SK-MEL-5 (cell line): ENCODE data around the gene ATP6V0A1. TPM values are rescaled to one million over a fixed set of nuclear protein-coding genes. Genes with fewer than 3 reads are reported as not detected.
"Not testable (repeated sequence)": the region's sequence is repeated elsewhere in the genome, so short reads cannot be mapped to it uniquely, and the experiment has no call there.

Experiments used
- DNase-seq: peaks from one replicate; pipeline ENCODE4 v3.0.0-alpha.2; 2016; ENCODE audit warnings: low read depth, low spot score
- in situ Hi-C: cut with HindIII; loops from 2 replicates; pipeline ENCODE4 v1.10.0; 2016; ENCODE audit warnings: low sequenced_read_pairs, high pct_unique_total_duplicates, low pct_unique_long_range_greater_than_20kb
- total RNA-seq: library from RNA; depleted of rRNA; stranded (reverse); fragments of >200 nt; shearing (Covaris generic); gene quantifications from 2 replicates; pipeline ENCODE4 v1.2.3, GENCODE V29; 2014

The ATP6V0A1 gene
- total RNA-seq, 1 experiment from 2014 or later: 59.0 TPM

DNA sequence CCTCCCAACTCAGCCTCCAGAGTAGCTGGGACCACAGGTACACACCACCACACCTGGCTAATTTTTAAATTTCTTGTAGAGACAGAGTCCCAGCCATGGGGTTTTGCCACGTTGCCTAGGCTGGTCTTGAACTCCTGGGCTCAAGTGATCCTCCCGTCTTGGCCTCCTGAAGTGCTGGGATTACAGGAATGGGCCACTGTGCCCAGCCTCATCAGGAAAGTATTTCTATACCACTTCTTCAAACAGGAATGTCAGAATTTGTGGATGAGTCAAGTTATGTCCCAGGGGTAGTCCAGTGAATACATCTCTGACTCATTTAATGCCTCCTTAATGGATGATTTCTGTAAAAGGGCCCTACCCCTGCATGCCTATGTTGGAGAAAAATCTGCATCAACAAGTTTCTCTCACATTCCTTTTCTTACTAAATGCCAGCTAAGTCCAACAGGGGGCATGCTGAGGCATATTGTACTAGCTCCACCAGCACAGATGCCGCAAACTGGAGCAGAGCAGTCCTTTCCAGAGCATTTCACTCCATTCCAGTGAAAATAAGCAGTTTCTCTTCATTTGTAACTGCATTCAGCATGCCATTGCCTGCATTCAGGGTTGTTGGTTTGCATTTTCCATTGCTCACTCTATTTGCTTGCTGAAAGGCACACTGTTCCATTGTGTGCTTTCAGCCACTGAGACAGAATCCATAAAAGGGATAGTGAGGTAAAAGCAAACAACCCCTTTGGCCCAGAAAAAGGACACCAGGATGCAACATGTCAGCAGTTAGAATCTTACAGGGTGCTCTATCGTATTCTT lies 30.3 kb upstream of the ATP6V0A1 start:
- in situ Hi-C loops: no loop called here
- peak; percentile 87 for DNase-seq

DNA sequence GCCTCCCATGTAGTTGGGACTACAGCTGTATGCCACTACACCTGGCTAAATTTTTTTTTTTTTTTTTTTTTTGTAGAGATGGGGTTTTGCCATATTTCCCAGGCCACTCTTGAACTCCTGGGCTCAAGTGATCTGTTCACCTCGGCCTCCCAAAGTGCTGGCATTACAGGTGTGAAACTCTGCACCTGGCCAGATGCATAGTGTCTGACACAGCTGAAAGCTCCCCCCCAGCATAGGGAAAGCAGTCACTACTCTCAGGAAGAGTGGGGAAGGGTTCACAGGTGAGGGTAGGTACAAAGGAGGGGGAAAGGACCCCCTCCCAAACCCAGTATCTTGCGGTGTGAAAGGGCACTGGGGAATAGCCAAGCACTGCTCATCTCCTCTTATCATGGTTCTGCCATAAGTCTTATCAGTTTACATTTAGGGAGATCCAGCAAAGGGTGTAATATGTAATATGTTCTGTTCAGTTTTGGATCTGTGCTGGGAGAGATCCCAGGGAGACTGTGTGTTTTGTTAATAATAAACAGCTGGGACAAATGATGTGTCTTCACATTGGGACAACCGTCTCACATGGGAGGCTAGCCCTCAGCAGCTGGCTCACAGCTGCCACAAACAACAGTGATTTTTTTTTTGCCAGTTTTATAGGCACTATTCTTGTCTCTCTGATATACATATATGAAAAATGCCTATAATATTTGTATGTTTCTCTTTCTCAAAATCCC lies 28.8 kb upstream of the ATP6V0A1 start:
- DNase-seq: no peak
- in situ Hi-C loops: no loop called here

DNA sequence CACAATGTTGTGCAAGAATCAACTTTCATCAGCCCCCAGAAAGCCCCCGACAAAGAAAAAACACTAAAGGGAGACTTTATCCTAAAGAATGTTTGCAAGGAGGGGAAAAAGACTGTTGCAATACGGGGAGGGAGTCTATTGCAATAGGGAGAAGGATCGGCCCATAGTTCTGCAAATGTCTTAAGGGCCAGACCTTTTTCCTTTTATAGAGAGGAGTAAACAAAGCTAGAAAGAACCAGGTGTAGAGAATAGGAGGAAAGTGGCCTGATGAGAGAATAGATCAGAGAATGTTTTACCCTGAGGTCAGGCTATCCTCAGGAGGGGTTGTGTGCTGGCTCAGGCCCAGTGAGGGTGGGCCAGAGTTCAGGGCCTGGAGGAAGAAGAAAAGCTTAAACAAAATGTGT lies 26.9 kb upstream of the ATP6V0A1 start:
- in situ Hi-C loops: no loop called here

GRCh38 chr17:42436391-42436790 lies 22.3 kb upstream of the ATP6V0A1 start:
- in situ Hi-C loops: no loop called here
- peak; percentile 85 for DNase-seq

More for the DNA sequence above, 26.9 kb upstream of the ATP6V0A1 start:
- DNase-seq: no peak

DNA sequence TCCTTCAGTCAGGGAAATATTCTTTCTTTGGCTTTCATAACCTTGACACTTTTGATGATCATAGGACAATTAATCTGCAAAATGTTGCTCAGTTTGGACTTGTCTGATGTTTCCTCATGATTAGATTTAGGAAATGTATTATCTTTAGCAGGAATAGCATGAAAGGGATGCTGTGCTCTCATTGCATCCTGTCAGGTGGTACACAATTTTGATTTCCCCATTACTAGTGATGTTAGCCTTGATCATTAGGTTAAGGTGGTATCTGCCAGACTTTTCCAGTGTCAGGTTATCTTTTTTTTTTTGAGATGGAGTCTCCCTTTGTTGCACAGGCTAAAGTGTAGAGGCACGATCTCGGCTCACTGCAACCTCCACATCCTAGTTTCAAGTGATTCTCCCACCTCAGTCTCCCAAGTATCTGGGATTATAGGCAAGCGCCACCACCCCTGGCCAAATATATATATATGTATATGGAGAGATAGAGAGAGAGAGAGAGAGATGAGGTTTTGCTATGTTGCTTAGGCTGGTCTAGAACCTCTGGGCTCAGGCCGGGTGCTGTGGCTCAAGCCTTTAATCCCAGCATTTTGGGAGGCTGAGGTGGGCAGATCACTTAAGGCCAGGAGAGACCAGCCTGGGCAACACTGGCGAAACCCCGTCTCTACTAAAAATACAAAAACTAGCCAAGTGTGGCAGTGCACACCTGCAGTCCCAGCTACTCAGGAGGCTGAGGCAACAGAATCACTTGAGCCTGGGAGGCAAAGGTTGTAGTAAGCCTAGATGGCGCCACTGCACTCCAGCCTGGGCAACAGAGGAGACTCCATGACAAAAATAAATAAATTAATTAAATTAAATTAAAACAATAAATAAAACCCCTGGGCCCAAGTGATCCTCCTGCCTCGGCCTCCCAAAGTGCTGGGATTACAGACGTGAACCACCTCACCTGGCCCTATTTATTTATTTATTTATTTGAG lies 19.8 kb upstream of the ATP6V0A1 start:
- DNase-seq: peak; percentile 61
- in situ Hi-C loops: no loop called here

GRCh38 chr17:42441371-42442195 lies 17.1 kb upstream of the ATP6V0A1 start:
- no peak for DNase-seq
- in situ Hi-C loops: no loop called here

- in situ Hi-C loops: no loop called here
- no peak for DNase-seq
Measured at GRCh38 chr17:42442196-42442565, 16.5 kb upstream of the ATP6V0A1 start.

DNA sequence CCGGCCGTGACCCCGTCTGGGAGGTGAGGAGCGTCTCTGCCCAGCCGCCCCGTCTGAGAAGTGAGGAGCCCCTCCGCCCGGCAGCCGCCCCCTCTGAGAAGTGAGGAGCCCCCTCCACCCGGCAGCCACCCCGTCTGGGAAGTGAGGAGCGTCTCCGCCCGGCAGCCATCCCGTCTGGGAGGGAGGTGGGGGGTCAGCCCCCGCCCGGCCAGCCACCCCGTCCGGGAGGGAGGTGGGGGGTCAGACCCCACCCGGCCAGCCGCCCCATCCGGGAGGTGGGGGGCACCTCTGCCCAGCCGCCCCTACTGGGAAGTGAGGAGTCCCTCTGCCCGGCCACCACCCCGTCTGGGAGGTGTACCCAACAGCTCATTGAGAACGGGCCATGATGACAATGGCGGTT lies 9.5 kb upstream of the ATP6V0A1 start:
- in situ Hi-C loops: not testable (repeated sequence)

DNA sequence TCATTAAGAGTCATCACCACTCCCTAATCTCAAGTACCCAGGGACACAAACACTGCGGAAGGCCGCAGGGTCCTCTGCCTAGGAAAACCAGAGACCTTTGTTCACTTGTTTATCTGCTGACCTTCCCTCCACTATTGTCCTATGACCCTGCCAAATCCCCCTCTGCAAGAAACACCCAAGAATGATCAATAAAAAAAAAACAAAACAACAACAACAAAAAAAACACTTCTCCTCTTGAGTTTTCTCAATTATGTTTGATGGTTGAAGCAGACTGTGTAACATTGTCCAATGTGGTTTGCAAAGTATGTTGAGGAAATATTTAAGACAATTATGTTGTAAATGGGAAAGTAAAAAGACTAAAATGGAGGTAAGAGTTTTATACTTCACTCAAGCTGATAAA lies 8.8 kb upstream of the ATP6V0A1 start:
- in situ Hi-C loops, DNase-seq: not testable (repeated sequence)

More for the DNA sequence above, 9.5 kb upstream of the ATP6V0A1 start:
- DNase-seq: not testable (repeated sequence)

DNA sequence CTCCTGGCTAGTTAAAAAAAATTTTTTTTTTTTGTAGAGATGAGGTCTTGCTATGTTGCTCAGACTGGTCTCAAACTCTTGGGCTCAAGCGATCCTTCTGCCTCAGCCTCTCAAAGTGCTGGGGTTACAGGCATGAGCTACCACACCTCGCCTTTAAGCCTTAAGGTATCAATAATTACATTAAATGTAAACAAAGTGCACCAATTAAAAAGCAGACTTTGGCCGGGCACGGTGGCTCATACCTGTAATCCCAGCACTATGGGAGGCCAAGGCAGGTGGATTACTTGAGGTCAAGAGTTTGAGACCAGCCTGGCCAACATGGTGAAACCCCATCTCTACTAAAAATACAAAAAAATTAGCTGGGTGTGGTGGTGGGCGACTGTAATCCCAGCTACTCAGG lies 7.4 kb upstream of the ATP6V0A1 start:
- DNase-seq, in situ Hi-C loops: not testable (repeated sequence)

GRCh38 chr17:42453439-42453838 lies 5.2 kb upstream of the ATP6V0A1 start:
- in situ Hi-C loops: no loop called here
- DNase-seq: peak; percentile 48

DNA sequence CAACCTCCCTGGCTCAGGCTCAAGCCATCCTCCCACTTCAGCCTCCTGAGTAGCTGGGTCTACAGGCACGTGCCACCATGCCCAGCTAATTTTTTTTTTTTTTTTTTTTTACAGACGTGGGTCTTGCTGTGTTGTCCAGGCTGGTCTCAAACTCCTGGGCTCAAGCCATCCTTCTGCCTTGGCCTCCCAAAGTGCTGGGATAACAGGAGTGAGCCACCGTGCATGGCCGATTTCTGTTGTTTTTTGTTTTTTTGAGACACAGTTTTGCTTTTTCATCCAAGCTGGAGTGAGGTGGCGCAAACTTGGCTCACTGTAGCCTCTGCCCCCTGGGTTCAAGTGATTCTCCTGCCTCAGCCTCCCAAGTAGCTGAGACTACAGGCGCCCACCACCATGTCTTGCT lies 3.7 kb upstream of the ATP6V0A1 start:
- in situ Hi-C loops, DNase-seq: not testable (repeated sequence)

GRCh38 chr17:42456223-42457106 lies 2.2 kb upstream of the ATP6V0A1 start:
- in situ Hi-C loops: no loop called here
- DNase-seq: peak; percentile 68

DNA sequence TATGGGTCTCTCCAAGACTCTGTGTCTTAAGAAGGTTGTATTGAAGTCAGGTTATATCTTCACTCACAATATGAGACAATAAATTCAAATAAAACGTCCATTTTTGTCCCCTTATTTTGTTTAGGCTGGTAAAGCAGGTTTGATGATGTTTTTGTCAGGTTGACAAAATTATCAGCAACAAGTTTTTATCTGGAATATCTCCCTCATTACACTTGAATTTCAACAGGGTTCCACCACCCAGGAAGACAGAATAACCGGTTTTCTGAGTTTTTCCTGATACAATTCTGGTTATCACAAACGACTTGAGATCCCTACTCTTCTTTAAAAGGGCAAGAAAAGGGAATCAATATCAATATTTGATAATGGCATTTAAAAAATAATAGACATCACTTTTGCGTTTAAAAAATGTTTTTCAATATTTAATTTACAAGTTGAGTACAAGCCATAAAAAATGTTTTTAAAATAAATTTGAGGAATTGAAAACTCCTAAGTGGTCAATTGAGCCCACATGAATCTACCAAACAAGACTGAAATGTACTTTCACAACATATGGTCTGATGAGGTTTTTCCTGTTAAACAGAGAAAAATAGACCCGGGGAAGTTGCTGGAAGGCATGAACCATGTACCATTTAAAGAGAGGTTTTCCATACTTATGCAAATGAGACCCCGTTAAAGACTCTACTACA lies 1.4 kb upstream of the ATP6V0A1 start:
- no peak for DNase-seq
- in situ Hi-C loops: no loop called here

DNA sequence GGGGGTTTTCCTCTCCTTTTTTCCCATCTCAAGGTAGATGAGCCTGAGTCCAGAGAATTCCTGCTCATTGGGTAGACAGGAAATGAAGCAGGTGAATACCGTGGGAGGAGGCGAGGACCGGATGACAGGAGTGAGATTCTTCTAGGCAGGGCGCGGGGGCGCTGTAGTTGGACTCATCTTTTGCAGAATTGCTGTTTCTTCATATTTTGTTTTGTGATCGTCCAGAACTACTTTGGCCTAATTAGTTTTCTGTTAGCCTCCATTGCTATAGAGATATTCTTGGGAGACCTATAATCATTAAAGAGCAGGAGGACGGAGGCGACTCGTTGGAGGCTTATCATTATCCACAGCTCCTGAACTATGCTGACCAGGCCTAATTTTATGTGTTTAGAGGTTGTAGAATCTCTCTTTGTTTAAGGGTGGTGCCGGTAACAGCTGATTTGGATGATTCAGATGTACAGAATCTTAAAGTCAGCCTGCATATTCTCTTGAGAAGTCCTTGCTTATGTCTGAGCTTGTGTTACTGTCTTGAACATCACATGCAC lies 650 bp downstream of the ATP6V0A1 start:
- in situ Hi-C loops: no loop called here
- peak; percentile 45 for DNase-seq
